Heart left ventricle (tissue), 13 donors: ENCODE data around the gene ICAM5.

ENCODE experiments used
- CTCF ChIP-seq, 12 donors: fragments of 200-600 bp; sonication (generic) in 4 of 12; IDR thresholded peaks; one replicate each; pipeline versions ENCODE4 v1.5.0 to v1.8.0; 2018 to 2022; ENCODE audit warnings: antibody characterized with exemption in 12 of 12, mild to moderate bottlenecking in 5 of 12
- POLR2A ChIP-seq, 2 donors: fragments of 450-650 bp; IDR thresholded peaks; one replicate each; pipeline ENCODE4 v1.6.1; 2017; ENCODE audit warnings: antibody characterized with exemption in 2 of 2, mild to moderate bottlenecking in 2 of 2, moderate library complexity in 2 of 2
- donor health status: ischemic (EF 13 %, LVEDD 7.1; RV severe dilation, severe dysfunction).
- donor health status: DM: no; HTN: yes; CAD: no.
- donor health status: DM: no; HTN: no; CAD: no.
- donor health status: ischemic (EF 25% LVEDD 6.9; RV normal size, moderate dysfunction).
- donor health status: ischemic (EF 25% LVEDD 5.7; RV mildly dilated, moderate dysfunction).
- donor health status: ischemic (EF 35%, LVEDD 5.7; RV mildly dilated, moderate dysfunction).
- donor health status: nonischemic (EF 11% LVEDD 7.7; RV severe dilation, severe dysfunction).
- donor health status: DM: yes; HTN: yes; CAD: no.
- donor health status: PGD.
- donor health status: ischemic (EF 29% LVEDD 5.4; RV normal size, mild dysfunction).
- donor health status: nonischemic (EF 23%, LVEDD 6.1; RV moderate dilation, normal function).

GRCh38 chr19:10309423-10309822, 19.7 kb downstream of the ICAM5 start, which contains the start of gene ZGLP1:
- no peak for TF ChIP-seq POLR2A (IDR thresholded peaks at IDR 0.05)
- TF ChIP-seq CTCF (IDR thresholded peaks at IDR 0.05): no peak
